ENCODE measurements around the gene SMARCA4. TPM values are rescaled to one million over a fixed set of nuclear protein-coding genes. Genes with fewer than 3 reads are reported as not detected.
"Not testable (repeated sequence)": the region's sequence is repeated elsewhere in the genome, so short reads cannot be mapped to it uniquely, and the experiment has no call there.

The SMARCA4 gene
- total RNA-seq, 2 experiments from 2014 or later: 88.6 to 98.6 TPM

DNA sequence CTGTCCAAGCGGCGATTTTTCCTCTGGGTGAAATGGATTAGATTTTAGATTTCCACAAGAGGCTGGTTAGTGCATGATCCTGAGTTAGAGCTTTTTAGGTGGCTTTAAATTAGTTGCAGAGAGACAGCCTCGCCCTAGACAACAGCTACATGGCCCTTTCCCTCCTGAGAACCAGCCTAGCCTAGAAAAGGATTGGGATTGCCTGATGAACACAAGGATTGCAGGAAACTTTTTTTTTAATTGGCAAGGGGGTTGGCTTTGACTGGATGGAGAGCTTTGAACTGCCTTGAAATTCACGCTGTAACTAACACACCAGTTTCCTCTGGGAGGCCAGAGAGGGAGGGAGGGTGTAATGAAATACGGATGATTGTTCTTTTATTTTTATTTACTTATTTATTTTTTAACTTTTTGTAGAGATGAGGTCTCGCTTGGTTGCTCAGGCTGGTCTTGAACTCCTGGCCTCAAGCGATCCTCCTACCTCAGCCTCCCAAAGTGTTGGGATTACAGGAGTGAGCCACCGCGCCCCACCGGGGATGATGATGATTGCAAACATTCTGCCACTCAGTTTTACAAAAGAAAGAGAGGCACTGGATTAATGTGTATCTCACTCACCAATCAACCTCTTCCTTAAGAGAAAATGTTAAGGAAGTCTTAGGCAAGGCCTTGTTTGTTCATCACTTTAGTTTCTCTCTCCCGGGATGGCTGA is 130.3 kb downstream of the SMARCA4 start:
- Mint-ChIP-seq H3K36me3 (ENCODE audit: low read depth) (peaks cover 43% of the 10 kb centered on the region), H3K9me3 (no peaks in the 10 kb centered on the region), H3K4me3 (peak overlapping the region; percentile 94), H3K4me1 (ENCODE audit: low read depth) (peaks cover 53% of the 10 kb centered on the region), H3K27ac (peak overlapping the region; percentile 94), H3K27me3 (ENCODE audit: low read depth) (no peaks in the 10 kb centered on the region)
- CTCF ChIA-PET: no interaction called here
- no peak for DNase-seq
- intact Hi-C loops (cut with micrococcal nuclease): loop anchor here (1.0 to 10.0 kb wide), 8 partner anchors 64 to 1844 kb away; partner anchors contain the start of genes CALR, CARM1, CDKN2D and FARSA

DNA sequence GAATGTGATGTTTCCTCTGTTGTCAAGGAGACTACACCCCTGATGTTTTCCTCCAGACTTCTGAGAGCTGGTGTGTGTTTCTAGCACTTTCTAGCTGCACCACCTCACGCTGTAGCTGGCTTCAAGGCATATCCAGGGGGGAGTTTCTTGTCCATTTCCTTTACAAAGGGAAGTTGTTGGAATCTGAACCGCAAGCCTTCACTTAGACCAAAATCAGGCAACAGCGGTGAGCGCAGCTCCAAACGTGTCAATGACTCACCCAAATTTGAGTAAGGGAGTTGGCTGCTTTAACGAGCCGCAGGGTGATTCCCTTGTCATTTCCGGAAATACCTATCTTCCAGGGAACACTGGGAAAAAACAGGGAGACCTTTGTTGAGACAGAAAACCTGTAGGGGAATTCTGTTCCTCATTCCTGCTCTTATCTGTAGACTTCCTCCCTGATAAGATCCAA is 130.9 kb downstream of the SMARCA4 start:
- Mint-ChIP-seq H3K9me3 (peaks cover 1% of the 10 kb centered on the region), H3K4me1 (ENCODE audit: low read depth) (peaks cover 59% of the 10 kb centered on the region), H3K36me3 (ENCODE audit: low read depth) (peaks cover 48% of the 10 kb centered on the region), H3K27ac (peak overlapping the region; percentile 94), H3K4me3 (peak overlapping the region; percentile 94), H3K27me3 (ENCODE audit: low read depth) (no peaks in the 10 kb centered on the region)
- CTCF ChIA-PET: no interaction called here
- peak; percentile 71 for DNase-seq
- intact Hi-C loops (cut with micrococcal nuclease): loop anchor here (2.0 to 10.0 kb wide), 5 partner anchors 283 to 1843 kb away; partner anchors contain the start of genes CALR, CDKN2D, FARSA and ILF3

DNA sequence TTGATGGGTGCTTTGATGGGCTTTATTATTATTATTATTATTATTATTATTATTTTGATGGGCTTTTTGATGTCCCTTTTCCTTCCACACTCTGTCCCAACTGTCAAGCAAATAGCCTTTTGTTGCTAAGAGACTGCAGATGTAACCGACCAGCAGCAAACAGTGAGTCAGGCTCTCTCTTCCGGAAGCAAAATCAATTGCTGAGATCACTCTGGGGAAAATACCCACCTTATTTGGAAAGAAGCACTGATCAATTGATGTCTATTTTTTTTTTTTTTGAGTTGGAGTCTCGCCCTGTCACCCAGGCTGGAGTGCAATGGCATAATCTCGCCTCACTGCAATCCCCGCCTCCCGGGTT is 131.3 kb downstream of the SMARCA4 start:
- intact Hi-C loops (cut with micrococcal nuclease): loop anchor here (5.0 to 10.0 kb wide), 3 partner anchors 335 to 1843 kb away; partner anchors contain the start of genes CALR, FARSA and ILF3

GRCh38 chr19:11093689-11094238 is 132.9 kb downstream of the SMARCA4 start:
- CTCF ChIA-PET: interaction anchor here (0.6 to 1.7 kb wide), 4 partner anchors 57 to 223 kb away, joined by 3 to 5 read pairs (median 3); partner anchors contain the start of gene CARM1
- Mint-ChIP-seq H3K4me1 (ENCODE audit: low read depth) (peaks cover 65% of the 10 kb centered on the region), H3K4me3 (no peak overlapping the region), H3K27me3 (ENCODE audit: low read depth) (no peaks in the 10 kb centered on the region), H3K36me3 (ENCODE audit: low read depth) (peaks cover 58% of the 10 kb centered on the region), H3K9me3 (peaks cover 1% of the 10 kb centered on the region), H3K27ac (peak overlapping the region; percentile 94)
- intact Hi-C loops (cut with micrococcal nuclease): loop anchor here (5.0 to 10.0 kb wide), 3 partner anchors 336 to 1841 kb away; partner anchors contain the start of genes CALR, FARSA and ILF3
- no peak for DNase-seq

More for the DNA sequence above, 131.3 kb downstream of the SMARCA4 start:
- Mint-ChIP-seq H3K27me3 (ENCODE audit: low read depth) (no peaks in the 10 kb centered on the region), H3K36me3 (ENCODE audit: low read depth) (peaks cover 49% of the 10 kb centered on the region), H3K9me3 (peaks cover 1% of the 10 kb centered on the region), H3K4me3 (peak overlapping the region; percentile 94), H3K27ac (peak overlapping the region; percentile 94), H3K4me1 (ENCODE audit: low read depth) (peaks cover 62% of the 10 kb centered on the region)
- CTCF ChIA-PET: no interaction called here
- peak; percentile 59 for DNase-seq

- Mint-ChIP-seq H3K36me3 (ENCODE audit: low read depth) (peaks cover 60% of the 10 kb centered on the region), H3K4me1 (ENCODE audit: low read depth) (peaks cover 64% of the 10 kb centered on the region), H3K27ac (peak overlapping the region; percentile 87), H3K27me3 (ENCODE audit: low read depth) (no peaks in the 10 kb centered on the region), H3K4me3 (peak overlapping the region; percentile 61), H3K9me3 (peaks cover 1% of the 10 kb centered on the region)
- CTCF ChIA-PET: interaction anchor here (1.1 to 1.7 kb wide), 2 partner anchors 32 to 152 kb away, joined by 3 read pairs; no protein-coding TSS in a partner anchor
- intact Hi-C loops (cut with micrococcal nuclease): loop anchor here (5.0 to 10.0 kb wide), 3 partner anchors 337 to 1840 kb away; partner anchors contain the start of genes CALR, FARSA and ILF3
- no peak for DNase-seq
Observed at GRCh38 chr19:11094520-11094894, 133.7 kb downstream of the SMARCA4 start.

GRCh38 chr19:11096210-11096841 is 135.5 kb downstream of the SMARCA4 start:
- intact Hi-C loops (cut with micrococcal nuclease): loop anchor here (1.0 to 10.0 kb wide), 5 partner anchors 60 to 1838 kb away; partner anchors contain the start of genes CALR, CCDC159, FARSA and TMEM205
- Mint-ChIP-seq H3K4me3 (peak overlapping the region; percentile 25), H3K27ac (peak overlapping the region; percentile 87), H3K9me3 (peaks cover 1% of the 10 kb centered on the region), H3K4me1 (ENCODE audit: low read depth) (peaks cover 68% of the 10 kb centered on the region), H3K36me3 (ENCODE audit: low read depth) (peaks cover 61% of the 10 kb centered on the region), H3K27me3 (ENCODE audit: low read depth) (no peaks in the 10 kb centered on the region)
- CTCF ChIA-PET: interaction anchor here (0.6 to 1.5 kb wide), 5 partner anchors 29 to 160 kb away, joined by 3 to 5 read pairs (median 3); no protein-coding TSS in a partner anchor
- peak; percentile 55 for DNase-seq

DNA sequence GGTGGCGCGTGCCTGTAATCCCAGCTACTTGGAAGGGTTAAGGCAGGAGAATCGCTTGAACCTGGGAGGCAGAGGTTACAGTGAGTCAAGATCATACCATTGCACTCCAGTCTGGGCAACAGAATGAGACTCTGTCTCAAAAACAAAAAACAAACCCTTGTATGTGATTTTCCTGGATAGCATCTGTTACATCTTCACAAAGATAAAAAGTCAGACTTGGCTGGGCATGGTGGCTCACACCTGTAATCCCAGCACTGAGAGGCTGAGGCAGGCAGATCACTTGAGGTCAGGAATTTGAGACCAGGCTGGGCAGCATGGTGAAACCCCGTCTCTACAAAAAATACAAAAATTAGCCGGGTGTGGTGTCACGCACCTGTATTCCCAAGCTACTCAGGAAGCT is 136.5 kb downstream of the SMARCA4 start:
- Mint-ChIP-seq H3K4me1 (ENCODE audit: low read depth) (peaks cover 61% of the 10 kb centered on the region), H3K36me3 (ENCODE audit: low read depth) (peaks cover 59% of the 10 kb centered on the region)
- H3K4me3 Mint-ChIP-seq; H3K27ac Mint-ChIP-seq; DNase-seq; H3K9me3 Mint-ChIP-seq; H3K27me3 Mint-ChIP-seq (ENCODE audit: low read depth): not testable (repeated sequence)
- intact Hi-C loops (cut with micrococcal nuclease): loop anchor here (2.0 to 10.0 kb wide), 4 partner anchors 61 to 1837 kb away; partner anchors contain the start of genes CALR and FARSA
- CTCF ChIA-PET: interaction anchor here (0.9 to 1.5 kb wide), 3 partner anchors 61 to 161 kb away, joined by 3 to 5 read pairs (median 3); no protein-coding TSS in a partner anchor

DNA sequence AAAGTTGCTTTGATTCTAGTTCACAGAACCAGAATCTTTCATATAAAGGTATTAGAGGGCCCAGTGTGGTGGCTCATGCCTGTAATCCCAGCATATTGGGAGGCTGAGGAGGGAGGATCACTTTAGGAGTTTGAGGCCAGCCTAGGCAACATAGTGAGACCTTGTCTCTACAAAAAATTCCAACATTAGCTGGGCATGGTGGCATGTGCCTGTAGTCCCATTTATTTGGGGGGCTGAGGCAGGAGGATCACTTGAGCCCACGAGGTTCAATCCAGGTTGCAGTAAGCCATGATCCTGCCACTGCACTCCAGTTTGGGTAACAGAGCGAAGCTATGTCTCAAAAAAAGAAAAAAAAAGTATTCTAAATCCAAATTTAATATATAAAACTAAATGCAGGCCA is 137.5 kb downstream of the SMARCA4 start:
- intact Hi-C loops (cut with micrococcal nuclease): loop anchor here (5.0 to 10.0 kb wide), 2 partner anchors 484 to 1836 kb away; partner anchors contain the start of genes CALR and FARSA
- peaks cover 51% of the 10 kb centered on the region for H3K4me1 Mint-ChIP-seq (ENCODE audit: low read depth)
- no peak overlapping the region for H3K4me3 Mint-ChIP-seq
- H3K9me3 Mint-ChIP-seq: peaks cover 1% of the 10 kb centered on the region
- no peaks in the 10 kb centered on the region for H3K27me3 Mint-ChIP-seq (ENCODE audit: low read depth)
- DNase-seq: no peak
- CTCF ChIA-PET: no interaction called here
- peaks cover 61% of the 10 kb centered on the region for H3K36me3 Mint-ChIP-seq (ENCODE audit: low read depth)
- H3K27ac Mint-ChIP-seq: no peak overlapping the region

- intact Hi-C loops (cut with micrococcal nuclease): loop anchor here (5.0 to 10.0 kb wide), 2 partner anchors 483 to 1836 kb away; partner anchors contain the start of genes CALR and FARSA
- peaks cover 63% of the 10 kb centered on the region for H3K36me3 Mint-ChIP-seq (ENCODE audit: low read depth)
- no peak overlapping the region for H3K27ac Mint-ChIP-seq
- CTCF ChIA-PET: no interaction called here
- H3K9me3 Mint-ChIP-seq: peaks cover 1% of the 10 kb centered on the region
- DNase-seq: no peak
- no peak overlapping the region for H3K4me3 Mint-ChIP-seq
- no peaks in the 10 kb centered on the region for H3K27me3 Mint-ChIP-seq (ENCODE audit: low read depth)
- H3K4me1 Mint-ChIP-seq (ENCODE audit: low read depth): peaks cover 46% of the 10 kb centered on the region
Observed at GRCh38 chr19:11098861-11099260, 138.0 kb downstream of the SMARCA4 start.

- Mint-ChIP-seq H3K9me3 (peaks cover 1% of the 10 kb centered on the region), H3K36me3 (ENCODE audit: low read depth) (peaks cover 60% of the 10 kb centered on the region), H3K27ac (no peak overlapping the region), H3K4me3 (no peak overlapping the region), H3K4me1 (ENCODE audit: low read depth) (peaks cover 36% of the 10 kb centered on the region), H3K27me3 (ENCODE audit: low read depth) (no peaks in the 10 kb centered on the region)
- CTCF ChIA-PET: interaction anchor here (0.6 kb wide), 1 partner anchor 428 kb away, joined by 3 read pairs; no protein-coding TSS in a partner anchor
- no peak for DNase-seq
- intact Hi-C loops (cut with micrococcal nuclease): no loop called here
Observed at GRCh38 chr19:11100049-11100448, 139.2 kb downstream of the SMARCA4 start.

DNA sequence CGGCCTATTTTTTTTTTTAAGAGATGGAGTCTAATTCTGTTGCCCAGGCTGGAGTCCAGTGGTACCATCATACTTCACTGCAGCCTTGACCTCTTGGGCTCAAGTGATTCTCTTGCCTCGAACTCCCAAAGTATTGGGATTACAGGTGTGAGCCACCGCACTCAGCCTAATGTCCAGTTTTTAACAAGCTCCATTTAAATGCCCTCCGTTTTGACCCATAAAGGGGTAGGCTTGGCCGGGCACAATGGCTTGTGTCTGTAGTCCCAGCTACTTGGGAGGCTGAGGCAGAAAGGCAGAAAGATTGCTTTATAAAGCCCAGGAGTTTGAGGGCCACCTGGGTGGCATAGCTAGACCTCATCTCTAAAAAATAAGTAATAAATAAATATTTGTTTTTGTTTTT is 140.2 kb downstream of the SMARCA4 start:
- intact Hi-C loops (cut with micrococcal nuclease): no loop called here
- DNase-seq: no peak

More for the DNA sequence above, 140.2 kb downstream of the SMARCA4 start:
- H3K27me3 Mint-ChIP-seq (ENCODE audit: low read depth): no peaks in the 10 kb centered on the region
- peaks cover 26% of the 10 kb centered on the region for H3K4me1 Mint-ChIP-seq (ENCODE audit: low read depth)
- CTCF ChIA-PET: interaction anchor here (0.6 kb wide), 1 partner anchor 159 kb away, joined by 5 read pairs; no protein-coding TSS in a partner anchor
- peaks cover 60% of the 10 kb centered on the region for H3K36me3 Mint-ChIP-seq (ENCODE audit: low read depth)
- no peak overlapping the region for H3K27ac Mint-ChIP-seq
- H3K9me3 Mint-ChIP-seq: peaks cover 1% of the 10 kb centered on the region
- H3K4me3 Mint-ChIP-seq: no peak overlapping the region

Measured in activated naive CD4-positive, alpha-beta T cell treated with anti-CD3 and anti-CD28 coated beads for 36 hours (primary cell).